ENCODE data around the gene CALHM6.

Gene CALHM6

DNA sequence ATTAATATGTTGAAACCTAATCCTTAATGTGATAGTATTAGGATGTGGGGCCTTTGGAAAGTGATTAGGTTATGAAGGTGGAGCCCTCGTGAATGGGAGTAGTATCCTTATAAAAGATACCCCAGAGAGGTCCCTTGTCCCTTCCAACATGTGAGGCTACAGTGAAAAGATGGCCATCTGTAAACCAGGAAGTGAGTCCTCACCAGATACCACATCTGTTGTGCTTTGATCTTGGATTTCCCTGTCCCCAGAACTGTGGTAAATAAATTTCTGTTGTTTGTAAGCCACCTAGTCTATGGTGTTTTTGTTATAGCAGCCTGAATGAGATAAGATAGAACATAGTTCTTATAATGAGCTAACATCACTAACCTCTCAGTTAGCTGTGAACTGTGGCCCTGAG, 16.6 kb upstream of the CALHM6 start:
- Histone ChIP-seq H3K9me3 (ENCODE audit: insufficient read depth, low read depth, low read length) (no peaks in the 10 kb centered on the region), H2AFZ (ENCODE audit: insufficient read depth, low read length, poor library complexity) (no peak overlapping the region), H3K79me1 (ENCODE audit: low read length) (no peaks in the 10 kb centered on the region), H2BK5ac (ENCODE audit: low read depth, low read length, poor library complexity) (no peak overlapping the region), H3K79me2 (ENCODE audit: control insufficient read depth, insufficient read depth, low read length, poor library complexity) (no peaks in the 10 kb centered on the region), H4K91ac (ENCODE audit: low read depth, low read length) (no peak overlapping the region), H3K9ac (ENCODE audit: low read length) (no peak overlapping the region), H3K14ac (ENCODE audit: low read length) (no peak overlapping the region), H3K23ac (ENCODE audit: low read length) (no peak overlapping the region), H2BK120ac (ENCODE audit: insufficient read depth, low read length, poor library complexity) (no peak overlapping the region), H4K12ac (ENCODE audit: low read depth, low read length) (no peak overlapping the region), H3K4me2 (ENCODE audit: low read length) (no peak overlapping the region), H3K4ac (ENCODE audit: low read depth, low read length) (no peak overlapping the region), H3K4me3 (ENCODE audit: low read depth, low read length) (no peak overlapping the region), H3K27ac (ENCODE audit: low read depth, low read length) (no peak overlapping the region), H2AK5ac (ENCODE audit: low read length) (no peak overlapping the region), H4K8ac (ENCODE audit: low read depth, low read length) (no peak overlapping the region), H3K18ac (ENCODE audit: low read length) (no peak overlapping the region), H3K36me3 (ENCODE audit: control insufficient read depth in 1 of 2, insufficient read depth in 2 of 2, low read length in 2 of 2) (no peaks in the 10 kb centered on the region), H2BK12ac (ENCODE audit: low read length) (no peak overlapping the region), H3K4me1 (ENCODE audit: control insufficient read depth in 1 of 2, insufficient read depth in 2 of 2, low read length in 2 of 2) (no peaks in the 10 kb centered on the region), H3K27me3 (ENCODE audit: insufficient read depth, low read length) (no peaks in the 10 kb centered on the region)
- DNase-seq: no peak
- no CpG with 5 or more reads among the region's 1 CpG for WGBS (ENCODE audit: extremely low coverage, insufficient coverage, insufficient read length)

DNA sequence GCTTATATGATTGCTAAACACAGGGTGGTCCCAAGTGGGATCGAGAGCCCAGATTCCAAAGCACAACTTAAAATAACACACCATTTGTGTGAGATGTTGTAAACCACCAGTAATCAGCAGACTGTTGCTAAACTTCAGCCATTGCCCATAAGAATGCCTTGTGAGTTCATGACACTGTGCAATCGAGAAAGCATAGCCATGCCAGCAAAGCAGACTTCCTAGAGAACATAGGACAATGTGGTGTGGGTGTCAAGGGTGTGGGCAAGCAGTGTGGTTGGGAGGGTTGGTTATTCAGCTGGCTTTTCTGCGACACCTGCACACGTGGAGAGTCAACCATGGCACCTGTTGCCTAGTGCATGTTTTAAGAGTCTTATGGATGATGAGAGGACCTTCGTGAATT, 16.1 kb upstream of the CALHM6 start:
- no peak overlapping the region for H4K12ac ChIP-seq (ENCODE audit: low read depth, low read length)
- H3K79me2 ChIP-seq (ENCODE audit: control insufficient read depth, insufficient read depth, low read length, poor library complexity): no peaks in the 10 kb centered on the region
- H3K4me3 ChIP-seq (ENCODE audit: low read depth, low read length): no peak overlapping the region
- no peak overlapping the region for H3K27ac ChIP-seq (ENCODE audit: low read depth, low read length)
- no peaks in the 10 kb centered on the region for H3K4me1 ChIP-seq (ENCODE audit: control insufficient read depth in 1 of 2, insufficient read depth in 2 of 2, low read length in 2 of 2)
- DNase-seq: no peak
- no peak overlapping the region for H2AFZ ChIP-seq (ENCODE audit: insufficient read depth, low read length, poor library complexity)
- no peak overlapping the region for H3K4me2 ChIP-seq (ENCODE audit: low read length)
- no peak overlapping the region for H4K8ac ChIP-seq (ENCODE audit: low read depth, low read length)
- no peak overlapping the region for H2BK12ac ChIP-seq (ENCODE audit: low read length)
- H3K36me3 ChIP-seq (ENCODE audit: control insufficient read depth in 1 of 2, insufficient read depth in 2 of 2, low read length in 2 of 2): no peaks in the 10 kb centered on the region
- H4K91ac ChIP-seq (ENCODE audit: low read depth, low read length): no peak overlapping the region
- no peaks in the 10 kb centered on the region for H3K9me3 ChIP-seq (ENCODE audit: insufficient read depth, low read depth, low read length)
- WGBS (ENCODE audit: extremely low coverage, insufficient coverage, insufficient read length): no CpG with 5 or more reads among the region's 5 CpGs
- H2BK120ac ChIP-seq (ENCODE audit: insufficient read depth, low read length, poor library complexity): no peak overlapping the region
- H3K79me1 ChIP-seq (ENCODE audit: low read length): no peaks in the 10 kb centered on the region
- no peak overlapping the region for H3K18ac ChIP-seq (ENCODE audit: low read length)
- no peak overlapping the region for H3K4ac ChIP-seq (ENCODE audit: low read depth, low read length)
- H3K23ac ChIP-seq (ENCODE audit: low read length): no peak overlapping the region
- H3K27me3 ChIP-seq (ENCODE audit: insufficient read depth, low read length): no peaks in the 10 kb centered on the region
- no peak overlapping the region for H2BK5ac ChIP-seq (ENCODE audit: low read depth, low read length, poor library complexity)
- H2AK5ac ChIP-seq (ENCODE audit: low read length): no peak overlapping the region
- H3K9ac ChIP-seq (ENCODE audit: low read length): no peak overlapping the region
- H3K14ac ChIP-seq (ENCODE audit: low read length): no peak overlapping the region

DNA sequence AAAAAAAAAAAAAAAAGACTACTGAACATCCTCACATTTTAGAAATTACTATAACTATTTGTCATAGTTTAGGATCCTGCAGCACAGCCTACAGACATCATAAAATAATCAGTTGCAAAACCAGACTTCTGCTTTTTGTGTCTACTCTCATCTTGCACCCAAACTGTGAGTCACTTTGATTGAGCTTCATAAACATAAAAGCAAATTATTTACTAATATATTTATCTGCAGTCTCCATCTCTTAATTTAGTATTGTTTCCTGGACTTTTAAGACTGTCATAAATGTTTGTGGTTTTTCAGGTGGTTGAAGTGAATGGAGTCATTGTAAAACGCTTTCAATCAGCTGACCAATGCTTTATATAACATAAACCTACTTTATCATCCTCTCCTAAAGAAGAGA, 14.8 kb upstream of the CALHM6 start:
- Histone ChIP-seq H3K4ac (ENCODE audit: low read depth, low read length) (no peak overlapping the region), H2BK12ac (ENCODE audit: low read length) (no peak overlapping the region), H3K27ac (ENCODE audit: low read depth, low read length) (no peak overlapping the region), H2AFZ (ENCODE audit: insufficient read depth, low read length, poor library complexity) (no peak overlapping the region), H3K9me3 (ENCODE audit: insufficient read depth, low read depth, low read length) (no peaks in the 10 kb centered on the region), H3K36me3 (ENCODE audit: control insufficient read depth in 1 of 2, insufficient read depth in 2 of 2, low read length in 2 of 2) (no peaks in the 10 kb centered on the region), H3K9ac (ENCODE audit: low read length) (no peak overlapping the region), H3K18ac (ENCODE audit: low read length) (no peak overlapping the region), H2AK5ac (ENCODE audit: low read length) (no peak overlapping the region), H4K12ac (ENCODE audit: low read depth, low read length) (no peak overlapping the region), H3K27me3 (ENCODE audit: insufficient read depth, low read length) (no peaks in the 10 kb centered on the region), H3K23ac (ENCODE audit: low read length) (no peak overlapping the region), H3K79me1 (ENCODE audit: low read length) (no peaks in the 10 kb centered on the region), H4K91ac (ENCODE audit: low read depth, low read length) (no peak overlapping the region), H2BK120ac (ENCODE audit: insufficient read depth, low read length, poor library complexity) (no peak overlapping the region), H3K4me2 (ENCODE audit: low read length) (no peak overlapping the region), H2BK5ac (ENCODE audit: low read depth, low read length, poor library complexity) (no peak overlapping the region), H3K4me1 (ENCODE audit: control insufficient read depth in 1 of 2, insufficient read depth in 2 of 2, low read length in 2 of 2) (no peaks in the 10 kb centered on the region), H3K79me2 (ENCODE audit: control insufficient read depth, insufficient read depth, low read length, poor library complexity) (no peaks in the 10 kb centered on the region), H3K4me3 (ENCODE audit: low read depth, low read length) (no peak overlapping the region), H4K8ac (ENCODE audit: low read depth, low read length) (no peak overlapping the region), H3K14ac (ENCODE audit: low read length) (no peak overlapping the region)
- peak in 1 of 2 donors; percentile 65 for DNase-seq
- WGBS (ENCODE audit: extremely low coverage, insufficient coverage, insufficient read length): no CpG with 5 or more reads among the region's 1 CpG

DNA sequence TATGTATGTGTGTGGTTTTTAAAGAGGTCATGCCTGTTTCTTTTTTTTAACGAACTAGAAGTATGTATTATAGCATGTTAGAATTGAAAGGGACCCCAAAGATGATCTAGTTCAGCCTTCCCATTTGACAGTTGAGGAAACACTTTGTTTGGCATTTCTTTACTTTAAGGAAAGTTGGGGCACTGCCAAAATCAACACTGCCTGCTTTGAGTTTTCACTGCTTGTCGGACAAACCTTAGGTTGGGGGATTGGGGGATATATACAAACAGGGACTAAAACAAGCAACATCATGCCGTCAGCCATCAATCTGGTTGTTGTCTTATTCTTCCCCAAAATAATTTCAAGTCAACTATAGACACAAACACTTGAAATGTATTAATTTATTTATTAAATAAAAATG, 14.1 kb upstream of the CALHM6 start:
- no peak overlapping the region for H4K91ac ChIP-seq (ENCODE audit: low read depth, low read length)
- H3K4ac ChIP-seq (ENCODE audit: low read depth, low read length): no peak overlapping the region
- H3K27me3 ChIP-seq (ENCODE audit: insufficient read depth, low read length): no peaks in the 10 kb centered on the region
- no peaks in the 10 kb centered on the region for H3K79me2 ChIP-seq (ENCODE audit: control insufficient read depth, insufficient read depth, low read length, poor library complexity)
- H3K27ac ChIP-seq (ENCODE audit: low read depth, low read length): no peak overlapping the region
- no peak overlapping the region for H2BK120ac ChIP-seq (ENCODE audit: insufficient read depth, low read length, poor library complexity)
- no peak overlapping the region for H4K12ac ChIP-seq (ENCODE audit: low read depth, low read length)
- H3K4me2 ChIP-seq (ENCODE audit: low read length): no peak overlapping the region
- no peak overlapping the region for H3K14ac ChIP-seq (ENCODE audit: low read length)
- H3K79me1 ChIP-seq (ENCODE audit: low read length): no peaks in the 10 kb centered on the region
- no peaks in the 10 kb centered on the region for H3K9me3 ChIP-seq (ENCODE audit: insufficient read depth, low read depth, low read length)
- H3K9ac ChIP-seq (ENCODE audit: low read length): no peak overlapping the region
- H2BK5ac ChIP-seq (ENCODE audit: low read depth, low read length, poor library complexity): no peak overlapping the region
- no peak overlapping the region for H4K8ac ChIP-seq (ENCODE audit: low read depth, low read length)
- no peak overlapping the region for H3K23ac ChIP-seq (ENCODE audit: low read length)
- no peak overlapping the region for H3K4me3 ChIP-seq (ENCODE audit: low read depth, low read length)
- H3K18ac ChIP-seq (ENCODE audit: low read length): no peak overlapping the region
- H2BK12ac ChIP-seq (ENCODE audit: low read length): no peak overlapping the region
- WGBS (ENCODE audit: extremely low coverage, insufficient coverage, insufficient read length): no CpG with 5 or more reads among the region's 3 CpGs
- H3K4me1 ChIP-seq (ENCODE audit: control insufficient read depth in 1 of 2, insufficient read depth in 2 of 2, low read length in 2 of 2): no peaks in the 10 kb centered on the region
- H2AFZ ChIP-seq (ENCODE audit: insufficient read depth, low read length, poor library complexity): no peak overlapping the region
- H3K36me3 ChIP-seq (ENCODE audit: control insufficient read depth in 1 of 2, insufficient read depth in 2 of 2, low read length in 2 of 2): no peaks in the 10 kb centered on the region
- DNase-seq: no peak
- no peak overlapping the region for H2AK5ac ChIP-seq (ENCODE audit: low read length)

All from trophoblast cell (in vitro differentiated cells and primary cell).